Type B pancreatic cell (in vitro differentiated cells): ENCODE results near the gene TRAF4. TPM values are rescaled to one million over a fixed set of nuclear protein-coding genes. Genes with fewer than 3 reads are reported as not detected.

ENCODE experiments used
- DNase-seq: peaks from one replicate; pipeline ENCODE4 v3.0.0; 2021; ENCODE audit warnings: mixed read lengths; ENCODE audit not compliant: unreplicated experiment; ENCODE audit errors: extremely low spot score
- H3K27ac Mint-ChIP-seq: 2 replicates; pipeline ENCODE4 v1.8.0; 2021; ENCODE audit warnings: mild to moderate bottlenecking, mixed read lengths
- H3K27me3 Mint-ChIP-seq: 2 replicates; pipeline ENCODE4 v1.8.0; 2021; ENCODE audit warnings: mixed read lengths
- H3K36me3 Mint-ChIP-seq: 2 replicates; pipeline ENCODE4 v1.8.0; 2021; ENCODE audit warnings: mixed read lengths
- H3K4me1 Mint-ChIP-seq: one replicate; pipeline ENCODE4 v1.8.0; 2021; ENCODE audit warnings: mixed read lengths; ENCODE audit not compliant: unreplicated experiment
- H3K4me3 Mint-ChIP-seq: 2 replicates; pipeline ENCODE4 v1.8.0; 2021; ENCODE audit warnings: mild to moderate bottlenecking, mixed read lengths
- H3K9me3 Mint-ChIP-seq: 2 replicates; pipeline ENCODE4 v1.8.0; 2021; ENCODE audit warnings: mixed read lengths
- CTCF ChIP-seq: fragments of 200-600 bp; sonication (generic); conservative IDR thresholded peaks from 2 replicates; pipeline ENCODE4 v1.5.0; 2021; ENCODE audit warnings: antibody characterized with exemption, mild to moderate bottlenecking
- total RNA-seq: library from RNA; stranded (reverse); gene quantifications from 2 replicates; pipeline ENCODE4 v1.2.1, GENCODE V29; 2021; ENCODE audit warnings: low replicate concordance

The TRAF4 gene
- total RNA-seq, 1 donor from 2014 or later = 219 TPM

GRCh38 chr17:28796062-28796461, 52.3 kb downstream of the TRAF4 start:
- H3K4me1 Mint-ChIP-seq = peaks cover 6% of the 10 kb centered on the region
- no peaks in the 10 kb centered on the region for H3K27me3 Mint-ChIP-seq
- peaks cover 7% of the 10 kb centered on the region for H3K36me3 Mint-ChIP-seq
- no peak overlapping the region for H3K4me3 Mint-ChIP-seq
- no peaks in the 10 kb centered on the region for H3K9me3 Mint-ChIP-seq
- no peak for DNase-seq
- TF ChIP-seq CTCF = no peak
- no peak overlapping the region for H3K27ac Mint-ChIP-seq

Other genes with a start within 250 kb of the TRAF4 start
- gene FOXN1, start 237.7 kb upstream of the TRAF4 start, total RNA-seq = 1.0 and 1.2 TPM in 2 replicates
- gene UNC119, start 191.4 kb upstream of the TRAF4 start, total RNA-seq = 40.2 and 52.2 TPM in 2 replicates
- gene PIGS, start 172.5 kb upstream of the TRAF4 start, total RNA-seq = 66.1 and 75.0 TPM in 2 replicates
- 7.1 and 12.6 TPM in 2 replicates for gene ALDOC, start 167.1 kb upstream of the TRAF4 start, total RNA-seq
- 30.9 and 88.3 TPM in 2 replicates for gene SPAG5, start 145.0 kb upstream of the TRAF4 start, total RNA-seq
- gene RSKR, start 129.8 kb upstream of the TRAF4 start, total RNA-seq = 17.5 and 27.7 TPM in 2 replicates
- 144 and 151 TPM in 2 replicates for gene BLTP2, start 98.9 kb upstream of the TRAF4 start, total RNA-seq
- gene SDF2, start 82.1 kb upstream of the TRAF4 start, total RNA-seq = 59.2 and 63.9 TPM in 2 replicates
- 61.3 and 69.2 TPM in 2 replicates for gene SUPT6H, start 81.8 kb upstream of the TRAF4 start, total RNA-seq
- gene PROCA1, start 32.1 kb upstream of the TRAF4 start, total RNA-seq = 3.0 and 9.2 TPM in 2 replicates
- gene RAB34, start 26.1 kb upstream of the TRAF4 start, total RNA-seq = 54.2 and 133 TPM in 2 replicates
- gene RPL23A, start 24.0 kb upstream of the TRAF4 start, total RNA-seq = 1,717 and 1,950 TPM in 2 replicates
- gene TLCD1, start 17.8 kb upstream of the TRAF4 start, total RNA-seq = 18.6 and 40.2 TPM in 2 replicates
- gene NEK8, start 15.2 kb upstream of the TRAF4 start, total RNA-seq = 8.7 and 9.5 TPM in 2 replicates
- 28.7 and 38.8 TPM in 2 replicates for gene FAM222B, start 98.8 kb downstream of the TRAF4 start, total RNA-seq
- 42.8 and 51.1 TPM in 2 replicates for gene ERAL1, start 111.0 kb downstream of the TRAF4 start, total RNA-seq
- 73.1 and 90.6 TPM in 2 replicates for gene FLOT2, start 153.7 kb downstream of the TRAF4 start, total RNA-seq
- gene DHRS13, start 159.1 kb downstream of the TRAF4 start, total RNA-seq = 19.3 and 20.4 TPM in 2 replicates
- 47.8 and 58.0 TPM in 2 replicates for gene PHF12, start 207.5 kb downstream of the TRAF4 start, total RNA-seq